IMR-90 (cell line): ENCODE results near the gene SRPRB.

Experiments used
- CTCF ChIP-seq: conservative IDR thresholded peaks from 2 replicates; pipeline ENCODE4 v1.5.1; 2012; ENCODE audit warnings: mild to moderate bottlenecking, low read depth, low read length, improper control_type of control experiment
- POLR2A ChIP-seq: IDR thresholded peaks from 2 replicates; pipeline ENCODE4 v1.6.1; 2012; ENCODE audit warnings: mild to moderate bottlenecking, low read depth, low read length
- RFX5 ChIP-seq: IDR thresholded peaks from 2 replicates; pipeline ENCODE4 v1.8.0; 2012; ENCODE audit warnings: low read depth, mild to moderate bottlenecking, low read length, moderate library complexity
- SMC3 ChIP-seq: fragments of 150-350 bp; IDR thresholded peaks from 2 replicates; pipeline ENCODE4 v1.6.1; 2016; ENCODE audit warnings: low read depth, mild to moderate bottlenecking, antibody characterized with exemption, low read length, moderate library complexity

DNA sequence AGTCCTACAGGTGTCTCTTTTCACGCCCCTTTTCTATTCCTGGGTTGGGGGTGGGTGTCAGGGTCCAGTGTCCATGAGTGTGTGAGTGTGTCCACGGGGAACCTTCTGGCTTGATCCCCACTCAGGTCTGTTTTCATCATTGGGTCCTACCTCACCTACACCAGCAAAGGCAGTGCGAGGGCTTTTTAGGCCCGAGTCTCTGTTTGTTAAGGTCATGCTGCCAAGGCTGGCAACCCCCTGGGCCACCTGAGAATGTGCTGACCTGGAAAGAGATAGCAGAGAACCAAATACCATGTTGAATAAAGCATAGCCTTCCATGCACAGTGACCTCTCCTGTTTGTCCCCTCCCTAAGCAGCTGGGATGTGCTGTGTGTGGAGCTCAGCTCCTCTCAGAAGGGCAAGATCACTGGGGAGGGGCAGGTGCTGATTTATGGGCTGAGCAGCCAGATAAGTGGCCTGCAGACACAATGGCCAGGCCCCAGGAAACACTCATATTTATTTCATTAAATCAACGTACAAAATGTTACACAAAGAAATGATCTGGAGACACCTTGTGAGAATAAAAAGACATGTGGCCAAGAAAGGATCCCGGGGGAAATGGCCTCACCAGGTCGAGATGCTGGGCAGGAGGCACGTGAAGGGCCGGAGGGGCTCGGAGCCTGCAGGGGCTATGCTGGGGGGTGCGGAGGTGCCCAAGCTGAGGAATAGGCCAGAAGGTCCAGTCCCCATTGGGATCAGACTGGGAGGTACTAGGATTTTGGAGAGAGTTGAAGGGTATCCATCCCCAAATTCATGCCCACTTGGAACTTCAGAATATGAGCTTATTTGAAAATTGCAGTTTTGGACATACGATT lies 54.0 kb downstream of the SRPRB start:
- no peak for TF ChIP-seq CTCF
- TF ChIP-seq SMC3 = no peak
- TF ChIP-seq POLR2A = no peak
- no peak for TF ChIP-seq RFX5
